Middle frontal gyrus (tissue), 1 donor: Measurements from ENCODE around the gene PAF1.
A peak's percentile ranks its signal among the peaks of the same experiment; 100 is the strongest.
"Not testable (repeated sequence)": the region's sequence is repeated elsewhere in the genome, so short reads cannot be mapped to it uniquely, and the experiment has no call there.

Source experiments
- DNase-seq: peaks from one replicate; pipeline ENCODE4 v3.0.0-alpha.2; 2015; ENCODE audit warnings: low spot score; ENCODE audit errors: extremely low spot score

The PAF1 gene

DNA sequence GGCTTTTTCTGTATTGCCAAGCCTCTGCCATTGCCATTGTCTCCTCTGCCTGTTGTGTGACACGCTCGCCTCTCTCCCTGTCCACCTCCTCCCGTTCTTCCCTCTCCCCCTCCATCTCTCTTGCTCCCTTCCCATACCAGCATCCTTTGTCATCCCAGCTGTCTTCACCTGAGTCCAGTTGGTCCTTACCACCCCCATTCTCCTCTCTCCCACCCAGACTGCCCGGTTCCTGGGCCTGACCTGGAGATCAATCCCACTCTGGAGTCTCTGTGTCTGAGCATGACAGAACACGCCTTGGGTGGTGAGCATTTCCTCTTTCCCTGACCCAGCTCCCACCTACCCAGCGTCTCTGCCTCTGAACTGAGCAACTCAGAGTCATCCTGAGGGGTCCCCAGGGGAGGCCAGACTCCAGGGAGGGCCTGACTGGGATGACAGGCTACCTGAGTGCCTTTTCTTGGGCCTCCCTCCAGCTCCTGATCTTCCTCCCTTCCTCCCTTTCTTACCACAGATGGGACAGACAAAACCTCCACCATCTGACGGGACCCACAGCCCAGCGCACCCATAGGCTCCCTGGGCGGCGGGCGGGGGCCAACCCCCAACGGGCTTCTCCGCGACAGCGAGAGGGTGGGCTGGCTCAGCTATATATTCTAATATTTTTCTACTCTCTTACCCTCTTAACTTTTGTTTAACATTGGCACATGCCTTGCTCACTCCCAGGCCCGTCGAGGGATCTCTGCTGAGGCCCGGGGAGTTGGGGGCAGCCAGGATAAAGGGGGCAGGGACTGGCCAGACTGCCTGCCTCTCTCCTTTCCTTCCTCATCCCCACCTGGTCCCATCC, 7.7 kb downstream of the PAF1 start:
- DNase-seq = no peak

- DNase-seq = no peak
Observed at GRCh38 chr19:39381910-39382611, 8.8 kb downstream of the PAF1 start.

- DNase-seq = no peak
Observed at GRCh38 chr19:39380521-39381502, 10.1 kb downstream of the PAF1 start.

DNA sequence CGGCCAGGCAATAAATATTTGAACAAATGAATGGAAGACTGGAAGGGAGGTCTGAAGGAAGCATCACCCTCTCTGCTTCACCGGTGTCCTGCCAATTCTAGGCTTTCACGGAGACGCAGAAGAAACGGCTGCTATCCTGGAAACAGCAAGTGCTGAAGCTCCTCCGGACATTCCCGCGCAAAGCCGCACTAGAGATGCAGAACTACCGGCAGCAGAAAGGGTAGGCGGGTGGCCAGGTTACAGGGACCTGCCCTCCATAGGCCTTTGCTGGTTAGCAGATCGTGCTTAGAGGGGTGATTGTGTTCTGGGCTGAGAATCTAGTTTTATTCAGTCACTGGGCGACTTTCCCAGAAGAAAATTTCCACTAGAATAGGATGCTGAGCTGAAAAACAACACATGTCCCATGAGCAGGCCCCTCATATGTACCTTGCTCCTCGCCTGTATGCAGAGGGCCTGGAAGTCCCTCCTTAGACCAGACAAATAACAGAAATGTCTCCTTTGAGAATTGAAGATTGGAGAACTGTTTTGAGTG, 11.0 kb downstream of the PAF1 start:
- peak; percentile 31 for DNase-seq

DNA sequence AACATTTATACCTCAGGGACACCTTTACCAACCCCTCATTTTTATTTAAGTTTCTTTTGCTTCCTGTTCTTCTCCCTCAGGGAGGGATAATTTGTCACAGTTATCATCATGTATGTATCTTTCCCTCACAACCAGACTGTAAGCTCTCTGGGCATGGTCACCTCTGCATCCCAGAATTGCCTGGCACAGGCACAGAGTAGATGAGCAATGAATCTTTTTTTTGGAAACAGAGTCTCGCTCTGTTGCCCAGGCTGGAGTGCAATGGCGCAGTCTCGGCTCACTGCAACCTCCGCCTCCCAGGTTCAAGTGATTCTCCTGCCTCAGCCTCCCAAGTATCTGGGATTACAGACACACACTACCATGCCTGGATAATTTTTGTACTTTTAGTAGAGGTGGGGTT, 11.5 kb downstream of the PAF1 start:
- DNase-seq = not testable (repeated sequence)

- no peak for DNase-seq
Observed at GRCh38 chr19:39377373-39378362, 13.2 kb downstream of the PAF1 start.

GRCh38 chr19:39375929-39376328, 15.0 kb downstream of the PAF1 start:
- no peak for DNase-seq

DNA sequence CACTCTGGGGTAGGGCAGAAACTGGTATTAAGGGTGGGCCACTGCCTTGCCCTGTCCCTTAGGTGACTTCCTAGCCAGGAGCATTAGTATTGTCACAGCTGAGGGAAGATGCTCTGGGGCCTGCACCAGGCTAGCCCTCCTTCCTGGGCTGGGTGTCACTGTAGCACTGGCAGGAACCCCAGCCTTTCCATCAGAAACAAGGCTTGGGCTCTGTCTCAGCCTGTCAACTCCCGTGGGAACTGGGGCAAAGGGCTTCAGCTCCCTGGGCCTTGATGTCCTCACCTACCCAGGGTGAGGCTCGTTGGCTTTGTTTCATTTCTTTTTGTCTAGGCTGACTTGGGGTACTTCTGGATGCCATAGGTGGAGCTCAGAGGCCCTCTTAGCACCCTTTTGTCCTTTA, 18.0 kb downstream of the PAF1 start:
- no peak for DNase-seq

DNA sequence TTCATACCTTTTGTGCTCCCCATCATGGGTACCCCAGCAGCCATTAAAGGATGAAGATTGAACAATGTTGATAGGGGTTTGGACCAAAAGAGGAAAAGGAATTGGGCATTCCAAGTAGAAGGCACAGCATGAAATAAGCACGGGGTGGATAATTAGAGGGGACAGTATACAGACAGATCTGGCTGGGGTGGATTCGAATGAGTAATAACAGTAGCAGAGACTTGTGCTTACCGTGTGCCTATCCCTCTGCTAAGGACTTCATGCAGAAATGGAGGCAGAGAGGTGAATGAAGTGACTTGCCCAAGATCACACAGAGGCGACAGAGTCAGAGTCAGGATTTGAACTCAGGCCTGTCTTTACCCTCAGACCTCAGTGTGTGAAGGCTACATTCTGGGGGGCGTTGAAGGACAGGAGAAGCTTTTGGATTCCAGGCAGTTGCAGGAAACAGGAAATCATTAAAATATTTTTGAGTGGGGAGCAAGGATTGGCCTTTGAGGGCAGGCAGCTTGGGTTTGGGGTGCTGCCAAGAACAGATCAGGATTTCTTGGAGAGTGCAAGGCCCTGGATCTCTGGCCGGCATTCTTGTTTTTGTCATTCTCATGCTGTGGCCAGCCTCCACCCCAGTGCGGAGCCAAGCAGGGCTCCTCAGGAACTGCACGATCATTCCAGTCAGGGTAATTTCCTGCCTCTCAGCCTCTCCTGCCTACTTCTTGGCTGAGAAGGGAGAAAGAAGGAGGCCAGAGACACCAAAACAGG, 18.7 kb downstream of the PAF1 start:
- DNase-seq = no peak

- DNase-seq = no peak
Observed at GRCh38 chr19:39370735-39371134, 20.2 kb downstream of the PAF1 start.

GRCh38 chr19:39369200-39369599, 21.7 kb downstream of the PAF1 start:
- DNase-seq = no peak

DNA sequence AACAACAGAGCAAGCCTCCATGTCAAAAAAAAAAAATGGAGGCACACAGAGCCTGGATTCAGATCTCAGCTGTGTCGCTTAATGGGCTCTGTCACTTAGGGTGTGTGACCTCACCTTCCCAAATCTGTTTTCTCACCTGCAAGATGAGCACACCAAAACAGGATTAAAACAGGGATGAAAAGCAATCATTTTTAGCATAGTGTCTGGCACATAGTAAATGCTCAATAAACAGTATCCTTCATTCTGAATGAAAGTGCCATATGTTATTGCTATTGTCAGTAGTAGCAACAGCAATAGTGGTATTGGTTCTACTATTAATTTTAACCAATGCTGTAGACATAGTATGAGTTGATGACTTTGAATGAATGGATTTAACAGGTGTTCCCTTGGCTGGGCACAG, 25.4 kb downstream of the PAF1 start:
- no peak for DNase-seq

GRCh38 chr19:39363901-39364457, 26.9 kb downstream of the PAF1 start:
- peak; percentile 53 for DNase-seq

GRCh38 chr19:39362682-39363657, 27.9 kb downstream of the PAF1 start:
- no peak for DNase-seq

DNA sequence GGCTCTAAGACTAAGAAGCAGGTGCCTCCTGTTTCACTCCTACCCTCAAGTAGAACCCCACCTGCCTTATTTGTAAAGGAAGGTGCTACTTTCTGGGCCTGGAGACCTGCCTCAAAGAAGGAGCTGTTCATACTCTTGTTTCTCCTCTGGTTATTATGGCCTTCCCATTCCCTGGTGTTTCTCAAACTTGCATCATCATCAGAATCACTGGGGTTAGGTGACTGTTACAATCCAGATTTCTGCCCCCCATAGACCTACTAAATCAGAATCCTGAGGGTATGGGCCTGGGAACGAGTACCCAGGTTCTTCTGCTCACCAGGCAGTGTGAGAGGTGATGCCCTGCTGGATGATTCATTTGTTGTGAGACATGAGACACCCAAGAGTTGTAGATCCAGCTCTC, 30.3 kb downstream of the PAF1 start:
- DNase-seq = no peak

- no peak for DNase-seq
Observed at GRCh38 chr19:39359026-39359425, 31.9 kb downstream of the PAF1 start.

DNA sequence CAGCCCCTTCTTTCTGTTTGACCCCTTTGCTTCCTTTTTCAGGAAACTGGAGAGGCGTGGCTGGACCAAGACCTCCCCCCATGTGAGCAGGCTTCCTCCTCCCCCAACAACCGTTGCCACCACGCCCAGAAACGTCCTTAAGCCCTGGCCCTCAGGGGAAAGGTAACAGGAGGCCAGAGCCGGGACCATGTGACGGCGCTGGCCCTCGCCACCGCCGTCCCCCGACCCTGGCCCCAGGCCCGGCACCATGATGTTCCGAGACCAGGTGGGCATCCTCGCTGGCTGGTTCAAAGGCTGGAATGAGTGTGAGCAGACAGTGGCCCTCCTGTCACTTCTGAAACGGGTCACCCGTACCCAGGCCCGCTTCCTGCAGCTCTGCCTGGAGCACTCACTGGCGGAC, 34.3 kb downstream of the PAF1 start:
- DNase-seq = no peak

GRCh38 chr19:39356073-39356472, 34.8 kb downstream of the PAF1 start:
- no peak for DNase-seq
